DOHH2 (cell line): ENCODE measurements around the gene FAM180A.

ENCODE experiments used
- H3F3A ChIP-seq: fragments of 200-600 bp; sonication (generic), shearing (Covaris generic); 2 replicates; pipeline ENCODE4 v1.6.0; 2016; ENCODE audit warnings: antibody characterized with exemption, mild to moderate bottlenecking; ENCODE audit not compliant: control insufficient read depth, insufficient read depth
- H3K27ac ChIP-seq: fragments of 200-600 bp; sonication (generic); 2 replicates; pipeline ENCODE4 v1.5.1; 2014; ENCODE audit warnings: low read depth, mild to moderate bottlenecking, low read length, moderate library complexity
- H3K27me3 ChIP-seq: fragments of 200-600 bp; sonication (generic); 2 replicates; pipeline ENCODE4 v1.6.1; 2014; ENCODE audit warnings: mild to moderate bottlenecking, low read length, mixed read lengths; ENCODE audit not compliant: control insufficient read depth
- H3K36me3 ChIP-seq: fragments of 200-600 bp; sonication (generic); 2 replicates; pipeline ENCODE4 v1.6.1; 2014; ENCODE audit warnings: mild to moderate bottlenecking, low read length, moderate library complexity, mixed read lengths; ENCODE audit not compliant: control insufficient read depth
- H3K4me1 ChIP-seq: fragments of 200-600 bp; sonication (generic); 2 replicates; pipeline ENCODE4 v1.6.1; 2014; ENCODE audit warnings: mild to moderate bottlenecking, low read length, mixed read lengths; ENCODE audit not compliant: control insufficient read depth
- H3K4me2 ChIP-seq: fragments of 200-600 bp; sonication (generic); 2 replicates; pipeline ENCODE4 v1.6.0; 2014; ENCODE audit warnings: mild to moderate bottlenecking, low read length, moderate library complexity
- H3K4me3 ChIP-seq: fragments of 200-600 bp; sonication (generic); 2 replicates; pipeline ENCODE4 v1.5.1; 2014; ENCODE audit warnings: mild to moderate bottlenecking, low read length, mixed read lengths
- H3K79me2 ChIP-seq: fragments of 200-600 bp; sonication (generic); 2 replicates; pipeline ENCODE4 v1.6.1; 2014; ENCODE audit warnings: mild to moderate bottlenecking, low read length, mixed read lengths; ENCODE audit not compliant: control insufficient read depth
- H3K9me2 ChIP-seq: fragments of 200-600 bp; sonication (generic); replicated peaks from 2 replicates; pipeline ENCODE4 v1.6.1; 2014; ENCODE audit warnings: mild to moderate bottlenecking, low read length, mixed read lengths; ENCODE audit not compliant: control insufficient read depth
- H3K9me3 ChIP-seq: fragments of 200-600 bp; sonication (generic); 2 replicates; pipeline ENCODE4 v1.6.1; 2014; ENCODE audit warnings: antibody characterized with exemption, low read length, mixed read lengths; ENCODE audit not compliant: control insufficient read depth, insufficient read depth
- H4K20me1 ChIP-seq: fragments of 200-600 bp; sonication (generic); 2 replicates; pipeline ENCODE4 v1.6.0; 2014; ENCODE audit warnings: low read depth, mild to moderate bottlenecking, antibody characterized with exemption, low read length, moderate library complexity; ENCODE audit not compliant: control insufficient read depth, insufficient read depth
- CTCF ChIP-seq: fragments of 200-600 bp; sonication (generic); IDR thresholded peaks from one replicate; pipeline ENCODE4 v1.5.1; 2014; ENCODE audit warnings: antibody characterized with exemption, mild to moderate bottlenecking, low read depth, low read length; ENCODE audit not compliant: poor library complexity, severe bottlenecking
- EZH2phosphoT487 ChIP-seq: fragments of 200-600 bp; sonication (generic); IDR thresholded peaks from 2 replicates; pipeline ENCODE4 v1.6.1; 2017; ENCODE audit warnings: borderline replicate concordance, mild to moderate bottlenecking, antibody characterized with exemption, low read length, moderate library complexity, mixed read lengths

FAM180A gene

DNA sequence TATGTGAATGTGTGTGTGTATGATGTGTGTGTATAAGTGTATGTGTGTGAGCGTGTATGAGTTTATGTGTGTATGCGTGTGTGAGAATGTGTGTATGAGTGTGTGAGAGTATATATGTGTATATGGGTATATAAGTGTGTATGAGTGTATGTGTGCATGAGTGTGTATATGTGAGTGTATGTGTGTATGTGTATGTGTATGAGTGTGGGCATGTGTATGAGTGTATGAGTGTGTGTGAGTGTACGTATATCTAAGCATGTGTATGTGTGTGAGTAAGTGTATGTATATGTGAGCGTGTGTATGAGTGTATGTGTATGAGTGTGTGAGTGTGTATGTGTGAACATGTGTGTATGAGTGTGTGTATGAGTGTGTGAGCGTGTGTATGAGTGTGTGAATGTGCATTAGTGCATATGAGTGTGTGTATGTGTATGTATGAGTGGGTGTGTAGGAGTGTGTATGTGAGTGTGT, 33.5 kb downstream of the FAM180A start:
- Histone ChIP-seq H3K27ac (no peak overlapping the region), H3K79me2 (no peaks in the 10 kb centered on the region), H3K27me3 (0 out of 2 replicates have a peak, but pooled peaks cover 5% of the 10 kb centered on the region), H3K9me3 (no peaks in the 10 kb centered on the region), H3K9me2 (no peaks in the 10 kb centered on the region), H3F3A (no peaks in the 10 kb centered on the region), H3K36me3 (no peaks in the 10 kb centered on the region), H3K4me1 (no peaks in the 10 kb centered on the region), H3K4me3 (no peak overlapping the region), H3K4me2 (no peak overlapping the region), H4K20me1 (no peaks in the 10 kb centered on the region)
- TF ChIP-seq EZH2phosphoT487 (no peak), CTCF (no peak)

- no peak overlapping the region for H3K27ac ChIP-seq
- no peaks in the 10 kb centered on the region for H3K4me1 ChIP-seq
- no peak overlapping the region for H3K4me2 ChIP-seq
Measured at GRCh38 chr7:135714534-135715009, 34.0 kb downstream of the FAM180A start.

DNA sequence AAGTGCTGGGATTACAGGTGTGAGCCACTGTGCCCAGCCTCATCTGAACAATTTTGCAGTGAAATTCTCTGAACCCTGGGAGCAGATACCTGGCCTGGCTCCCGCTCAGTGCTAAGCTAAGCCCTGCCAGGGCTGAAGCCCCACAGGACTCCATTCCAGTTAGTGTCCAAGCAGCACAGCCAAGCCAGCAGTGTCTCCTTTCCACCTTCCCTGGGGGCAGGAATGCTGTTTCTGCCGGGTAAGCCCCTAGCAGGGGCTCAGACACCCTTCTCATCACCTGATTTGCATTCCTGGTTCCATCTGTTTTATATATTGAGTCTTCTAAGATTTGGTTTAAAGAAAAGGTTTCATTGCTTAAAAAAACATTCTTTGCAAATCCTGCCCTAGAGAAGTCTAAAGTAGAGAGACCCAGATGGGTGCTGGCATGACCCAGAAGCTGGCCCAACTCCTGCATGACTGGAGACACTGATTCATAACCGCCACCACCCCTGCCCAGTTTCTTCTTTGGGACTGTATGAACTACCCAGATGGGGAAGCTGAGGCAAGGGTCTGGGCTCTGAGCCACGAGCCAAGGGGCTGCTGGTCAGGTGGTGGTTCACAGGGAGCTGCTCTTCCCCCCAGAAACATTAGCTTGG, 34.7 kb downstream of the FAM180A start:
- TF ChIP-seq CTCF = no peak
- no peak for TF ChIP-seq EZH2phosphoT487
- Histone ChIP-seq H3K9me2 (no peaks in the 10 kb centered on the region), H3K27ac (no peak overlapping the region), H3K27me3 (peaks cover 3% of the 10 kb centered on the region; the same call in 1 of the 2 replicates), H3K4me3 (no peak overlapping the region), H4K20me1 (no peaks in the 10 kb centered on the region), H3K79me2 (no peaks in the 10 kb centered on the region), H3K9me3 (no peaks in the 10 kb centered on the region), H3K4me2 (no peak overlapping the region), H3K36me3 (no peaks in the 10 kb centered on the region), H3F3A (no peaks in the 10 kb centered on the region), H3K4me1 (no peaks in the 10 kb centered on the region)

More at GRCh38 chr7:135714534-135715009, 34.0 kb downstream of the FAM180A start:
- H3K27me3 ChIP-seq = peaks cover 6% of the 10 kb centered on the region; the same call in 1 of the 2 replicates
- no peaks in the 10 kb centered on the region for H3K36me3 ChIP-seq
- H3K9me2 ChIP-seq = no peaks in the 10 kb centered on the region
- H3K4me3 ChIP-seq = no peak overlapping the region
- no peaks in the 10 kb centered on the region for H4K20me1 ChIP-seq
- TF ChIP-seq CTCF (no peak), EZH2phosphoT487 (no peak)
- H3F3A ChIP-seq = no peaks in the 10 kb centered on the region
- no peaks in the 10 kb centered on the region for H3K9me3 ChIP-seq
- no peaks in the 10 kb centered on the region for H3K79me2 ChIP-seq
